ENCODE data around the gene SPINT1. TPM values are rescaled to one million over a fixed set of nuclear protein-coding genes. Genes with fewer than 3 reads are reported as not detected.

Gene SPINT1
- total and polyA plus RNA-seq, 2 donors (not counting 1 experiment from before 2014, with no cell fraction given) = under 0.01 to 0.09 TPM

DNA sequence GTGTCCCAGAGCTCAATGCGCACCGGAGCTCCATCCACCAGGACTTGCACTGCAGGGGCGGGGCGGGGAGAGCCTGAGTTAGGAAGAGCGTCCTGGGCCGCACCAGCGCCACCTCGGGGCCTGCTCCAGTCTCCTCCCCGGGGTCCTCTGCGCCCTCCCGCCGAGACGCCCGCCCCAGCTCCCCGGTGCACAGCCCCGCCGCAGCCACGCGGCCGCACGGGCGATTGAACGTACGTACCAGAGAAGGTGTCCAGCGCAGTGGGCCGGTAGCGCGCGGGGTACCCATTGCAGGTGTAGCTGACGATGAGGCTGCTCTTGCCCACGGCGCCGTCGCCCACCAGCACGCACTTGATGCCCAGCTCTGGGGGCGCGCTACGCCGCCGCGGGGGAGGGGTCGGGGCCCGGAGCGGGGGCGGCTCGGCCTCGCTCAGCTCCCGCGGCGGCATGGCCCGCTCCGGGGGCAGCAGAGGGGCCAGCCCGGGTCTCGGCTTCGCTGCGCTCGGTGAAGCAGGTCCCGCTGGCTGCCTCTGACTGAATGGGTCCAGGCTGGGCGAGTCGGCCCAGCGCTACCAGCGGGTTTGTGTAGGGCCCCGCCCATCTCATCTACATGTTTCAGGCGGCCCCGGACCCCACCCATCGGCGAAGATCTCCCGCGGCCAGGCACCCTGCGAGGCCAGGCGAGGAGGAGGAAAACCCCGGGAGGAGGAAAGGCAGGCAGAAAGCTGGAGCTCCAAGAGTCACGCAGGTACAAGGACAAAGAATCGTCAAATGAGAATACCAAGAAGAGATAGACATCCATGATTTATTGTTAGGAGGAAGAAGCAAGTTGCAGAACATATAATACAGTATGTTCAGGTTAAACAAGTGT lies 30.1 kb downstream of the SPINT1 start, which contains the start of gene RHOV:
Gene RHOV (minus strand): TSS at position 541 of the 868 bp plus-strand sequence. CDS start 95 bp downstream, at position 446.
- peak within 1 kb of the TSS; percentile 75 for H3K4me2 ChIP-seq (ENCODE audit: extremely low read depth, insufficient read depth, low read length)
- no peak within 1 kb of the TSS for H3K27ac ChIP-seq (ENCODE audit: insufficient read depth, low read length)
- peaks cover 22% of the 10 kb centered on the region for H3K27me3 ChIP-seq (ENCODE audit: control insufficient read depth, insufficient read depth, low read length)
- no peaks in the 10 kb centered on the region for H3K36me3 ChIP-seq (ENCODE audit: control insufficient read depth, insufficient read depth, low read length)
- H3K9ac ChIP-seq (ENCODE audit: insufficient read depth, low read length) = no peak within 1 kb of the TSS
- peak within 1 kb of the TSS; percentile 19 to 48 (median 36) for H3K4me3 ChIP-seq (replicated peaks in 1 of 4; ENCODE audit: control extremely low read depth in 1 of 4, insufficient read depth in 1 of 4, low read depth in 3 of 4, low read length in 4 of 4)
- DNase-seq (ENCODE audit: low read depth in 2 of 2) = peak; percentile 31 to 53
- H2AFZ ChIP-seq (ENCODE audit: low read length) = no peak within 1 kb of the TSS
- H3K4me1 ChIP-seq (ENCODE audit: control insufficient read depth, extremely low read depth, insufficient read depth, low read length) = no peaks in the 10 kb centered on the region
- no peak for TF ChIP-seq EZH2 (IDR thresholded peaks at IDR 0.05; ENCODE audit: low read length, missing control alignments)
- TF ChIP-seq, protein P1, sequence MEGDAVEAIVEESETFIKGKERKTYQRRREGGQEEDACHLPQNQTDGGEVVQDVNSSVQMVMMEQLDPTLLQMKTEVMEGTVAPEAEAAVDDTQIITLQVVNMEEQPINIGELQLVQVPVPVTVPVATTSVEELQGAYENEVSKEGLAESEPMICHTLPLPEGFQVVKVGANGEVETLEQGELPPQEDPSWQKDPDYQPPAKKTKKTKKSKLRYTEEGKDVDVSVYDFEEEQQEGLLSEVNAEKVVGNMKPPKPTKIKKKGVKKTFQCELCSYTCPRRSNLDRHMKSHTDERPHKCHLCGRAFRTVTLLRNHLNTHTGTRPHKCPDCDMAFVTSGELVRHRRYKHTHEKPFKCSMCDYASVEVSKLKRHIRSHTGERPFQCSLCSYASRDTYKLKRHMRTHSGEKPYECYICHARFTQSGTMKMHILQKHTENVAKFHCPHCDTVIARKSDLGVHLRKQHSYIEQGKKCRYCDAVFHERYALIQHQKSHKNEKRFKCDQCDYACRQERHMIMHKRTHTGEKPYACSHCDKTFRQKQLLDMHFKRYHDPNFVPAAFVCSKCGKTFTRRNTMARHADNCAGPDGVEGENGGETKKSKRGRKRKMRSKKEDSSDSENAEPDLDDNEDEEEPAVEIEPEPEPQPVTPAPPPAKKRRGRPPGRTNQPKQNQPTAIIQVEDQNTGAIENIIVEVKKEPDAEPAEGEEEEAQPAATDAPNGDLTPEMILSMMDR (conservative IDR thresholded peaks at IDR 0.05 in 1 of 2, IDR thresholded peaks at IDR 0.05 in 1 of 2; ENCODE audit: low read depth in 1 of 2, low read length in 2 of 2) = peak in 1 of 2 donors; percentile 17
- no peaks in the 10 kb centered on the region for H4K20me1 ChIP-seq (ENCODE audit: control insufficient read depth, extremely low read depth, insufficient read depth, low read length)
- no peaks in the 10 kb centered on the region for H3K9me3 ChIP-seq (ENCODE audit: control insufficient read depth, insufficient read depth, low read depth, low read length)
- H3K79me2 ChIP-seq (ENCODE audit: control insufficient read depth, insufficient read depth, low read length) = no peaks in the 10 kb centered on the region

- no peaks in the 10 kb centered on the region for H3K79me2 ChIP-seq (ENCODE audit: control insufficient read depth, insufficient read depth, low read length)
- DNase-seq (ENCODE audit: low read depth in 2 of 2) = no peak
- H3K4me1 ChIP-seq (ENCODE audit: control insufficient read depth, extremely low read depth, insufficient read depth, low read length) = no peaks in the 10 kb centered on the region
- H3K27me3 ChIP-seq (ENCODE audit: control insufficient read depth, insufficient read depth, low read length) = peaks cover 17% of the 10 kb centered on the region
- no peak overlapping the region for H3K27ac ChIP-seq (ENCODE audit: insufficient read depth, low read length)
- no peaks in the 10 kb centered on the region for H3K9me3 ChIP-seq (ENCODE audit: control insufficient read depth, insufficient read depth, low read depth, low read length)
- no peak overlapping the region for H2AFZ ChIP-seq (ENCODE audit: low read length)
- no peaks in the 10 kb centered on the region for H3K36me3 ChIP-seq (ENCODE audit: control insufficient read depth, insufficient read depth, low read length)
- no peak overlapping the region for H3K4me2 ChIP-seq (ENCODE audit: extremely low read depth, insufficient read depth, low read length)
- H4K20me1 ChIP-seq (ENCODE audit: control insufficient read depth, extremely low read depth, insufficient read depth, low read length) = no peaks in the 10 kb centered on the region
- no peak overlapping the region for H3K4me3 ChIP-seq (replicated peaks in 1 of 4; ENCODE audit: control extremely low read depth in 1 of 4, insufficient read depth in 1 of 4, low read depth in 3 of 4, low read length in 4 of 4)
- no peak for TF ChIP-seq EZH2 (IDR thresholded peaks at IDR 0.05; ENCODE audit: low read length, missing control alignments)
- TF ChIP-seq, protein P1 (conservative IDR thresholded peaks at IDR 0.05 in 1 of 2, IDR thresholded peaks at IDR 0.05 in 1 of 2; ENCODE audit: low read depth in 1 of 2, low read length in 2 of 2) = no peak
- no peak overlapping the region for H3K9ac ChIP-seq (ENCODE audit: insufficient read depth, low read length)
Observed at GRCh38 chr15:40875991-40876730, 32.3 kb downstream of the SPINT1 start.

DNA sequence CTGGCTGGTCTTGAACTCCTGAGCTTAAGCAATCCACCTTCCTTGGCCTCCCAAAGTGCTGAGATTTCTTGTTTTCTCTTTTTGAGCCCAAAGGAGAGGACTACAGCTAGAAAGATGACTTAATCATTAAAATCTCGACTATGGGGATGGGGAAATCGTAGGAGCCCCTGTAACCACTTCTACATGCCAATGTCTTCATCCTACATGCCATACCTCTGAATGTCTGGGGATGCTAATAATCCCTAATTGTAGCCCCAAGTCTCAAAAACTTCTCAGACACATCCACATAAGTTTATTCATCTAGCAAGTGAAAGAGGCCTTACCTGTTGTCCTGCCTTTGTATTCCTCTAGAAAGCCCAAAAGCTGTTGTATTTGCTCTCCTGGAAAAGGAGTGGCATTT lies 33.8 kb downstream of the SPINT1 start:
- H3K4me1 ChIP-seq (ENCODE audit: control insufficient read depth, extremely low read depth, insufficient read depth, low read length) = no peaks in the 10 kb centered on the region
- H3K4me2 ChIP-seq (ENCODE audit: extremely low read depth, insufficient read depth, low read length) = no peak overlapping the region
- peaks cover 6% of the 10 kb centered on the region for H3K27me3 ChIP-seq (ENCODE audit: control insufficient read depth, insufficient read depth, low read length)
- TF ChIP-seq EZH2 (IDR thresholded peaks at IDR 0.05; ENCODE audit: low read length, missing control alignments) = no peak
- TF ChIP-seq, protein P1 (conservative IDR thresholded peaks at IDR 0.05 in 1 of 2, IDR thresholded peaks at IDR 0.05 in 1 of 2; ENCODE audit: low read depth in 1 of 2, low read length in 2 of 2) = no peak
- no peak overlapping the region for H3K27ac ChIP-seq (ENCODE audit: insufficient read depth, low read length)
- no peaks in the 10 kb centered on the region for H3K9me3 ChIP-seq (ENCODE audit: control insufficient read depth, insufficient read depth, low read depth, low read length)
- H3K79me2 ChIP-seq (ENCODE audit: control insufficient read depth, insufficient read depth, low read length) = no peaks in the 10 kb centered on the region
- no peaks in the 10 kb centered on the region for H3K36me3 ChIP-seq (ENCODE audit: control insufficient read depth, insufficient read depth, low read length)
- H3K4me3 ChIP-seq (replicated peaks in 1 of 4; ENCODE audit: control extremely low read depth in 1 of 4, insufficient read depth in 1 of 4, low read depth in 3 of 4, low read length in 4 of 4) = no peak overlapping the region
- H4K20me1 ChIP-seq (ENCODE audit: control insufficient read depth, extremely low read depth, insufficient read depth, low read length) = no peaks in the 10 kb centered on the region
- no peak for DNase-seq (ENCODE audit: low read depth in 2 of 2)
- H3K9ac ChIP-seq (ENCODE audit: insufficient read depth, low read length) = no peak overlapping the region
- H2AFZ ChIP-seq (ENCODE audit: low read length) = no peak overlapping the region

Measured in fibroblast of lung (primary cell).